HEK293 (cell line): Measurements from ENCODE around the gene ILRUN.

ENCODE experiments used
- CTCF ChIA-PET: fragments of 350-600 bp; formaldehyde crosslinking; extraction: SDS; loops from one replicate; lab custom pipeline; 2021; ENCODE audit warnings: antibody characterized with exemption; lab: Yijun Ruan, JAX
- POLR2A ChIA-PET: fragments of 300-600 bp; formaldehyde crosslinking; extraction: SDS; loops from one replicate; lab custom pipeline; 2020; ENCODE audit warnings: antibody characterized with exemption, inconsistent platforms; lab: Yijun Ruan, JAX
- H3K27ac ChIP-seq: fragments of 200-500 bp; sonication (Bioruptor generic); 2 replicates; pipeline ENCODE4 v1.5.1; 2014; ENCODE audit warnings: low read depth, low read length, control low read depth, inconsistent platforms; ENCODE audit errors: extremely low read depth
- H3K36me3 ChIP-seq, 2 experiments: fragments of 200-500 bp in 1 of 2; sonication (Bioruptor generic) in 1 of 2; 1 replicate in 1 of 2; 2 replicates in 1 of 2; pipeline ENCODE4 v1.5.1; 2014 to 2017; ENCODE audit warnings: inconsistent platforms in 2 of 2, low read length in 2 of 2; ENCODE audit not compliant: control insufficient read depth in 2 of 2, insufficient read depth in 1 of 2
- H3K4me1 ChIP-seq: fragments of 200-500 bp; sonication (Bioruptor generic); 2 replicates; pipeline ENCODE4 v1.5.1; 2014; ENCODE audit warnings: mild to moderate bottlenecking, low read length, inconsistent platforms; ENCODE audit not compliant: control insufficient read depth, insufficient read depth
- H3K4me3 ChIP-seq: 2 replicates; pipeline ENCODE4 v1.5.1; 2011; ENCODE audit warnings: low read depth, mild to moderate bottlenecking, control low read depth, low read length, moderate library complexity
- H3K9me3 ChIP-seq: fragments of 200-500 bp; sonication (Bioruptor generic); 2 replicates; pipeline ENCODE4 v1.5.1; 2014; ENCODE audit warnings: low read depth, low read length, inconsistent platforms; ENCODE audit not compliant: control insufficient read depth, insufficient read depth
- ELK4 ChIP-seq: IDR thresholded peaks from 2 replicates; pipeline ENCODE4 v1.6.1; 2011; ENCODE audit warnings: mild to moderate bottlenecking, low read depth, low read length, borderline replicate concordance
- INSM2 ChIP-seq: fragments of 450-650 bp; formaldehyde crosslinking; IDR thresholded peaks from 2 replicates; pipeline ENCODE4 v1.5.1; 2016; ENCODE audit warnings: missing biosample characterization, missing genetic modification characterization
- KLF8 ChIP-seq: fragments of 450-650 bp; formaldehyde crosslinking; IDR thresholded peaks from 2 replicates; pipeline ENCODE4 v1.5.1; 2016; ENCODE audit warnings: missing biosample characterization, missing genetic modification characterization
- PRDM6 ChIP-seq: fragments of 450-650 bp; formaldehyde crosslinking; IDR thresholded peaks from 2 replicates; pipeline ENCODE4 v1.5.1; 2017; ENCODE audit warnings: missing biosample characterization, missing genetic modification characterization
- SALL2 ChIP-seq: fragments of 450-650 bp; formaldehyde crosslinking; IDR thresholded peaks from 2 replicates; pipeline ENCODE4 v1.5.0; 2017; ENCODE audit warnings: missing biosample characterization, mild to moderate bottlenecking, missing genetic modification characterization, borderline replicate concordance
- SP2 ChIP-seq: fragments of 450-650 bp; formaldehyde crosslinking; IDR thresholded peaks from 2 replicates; pipeline ENCODE4 v1.5.1; 2016; ENCODE audit warnings: missing biosample characterization, missing genetic modification characterization
- TSHZ1 ChIP-seq: fragments of 450-650 bp; formaldehyde crosslinking; IDR thresholded peaks from 2 replicates; pipeline ENCODE4 v1.5.1; 2016; ENCODE audit warnings: missing biosample characterization, missing genetic modification characterization, borderline replicate concordance
- ZBTB17 ChIP-seq: fragments of 450-650 bp; formaldehyde crosslinking; IDR thresholded peaks from 2 replicates; pipeline ENCODE4 v1.5.1; 2016; ENCODE audit warnings: missing biosample characterization, missing genetic modification characterization
- ZBTB48 ChIP-seq: fragments of 450-650 bp; formaldehyde crosslinking; IDR thresholded peaks from 2 replicates; pipeline ENCODE4 v1.5.1; 2016; ENCODE audit warnings: missing biosample characterization, missing genetic modification characterization
- ZFHX2 ChIP-seq: fragments of 450-650 bp; formaldehyde crosslinking; conservative IDR thresholded peaks from 2 replicates; pipeline ENCODE4 v1.5.1; 2016; ENCODE audit warnings: missing biosample characterization, missing genetic modification characterization
- ZNF121 ChIP-seq: fragments of 450-650 bp; formaldehyde crosslinking; IDR thresholded peaks from 2 replicates; pipeline ENCODE4 v1.5.1; 2016; ENCODE audit warnings: missing biosample characterization, missing genetic modification characterization
- ZNF155 ChIP-seq: fragments of 450-650 bp; formaldehyde crosslinking; IDR thresholded peaks from 2 replicates; pipeline ENCODE4 v1.5.1; 2016; ENCODE audit warnings: missing biosample characterization, missing genetic modification characterization
- ZNF18 ChIP-seq: fragments of 450-650 bp; formaldehyde crosslinking; IDR thresholded peaks from 2 replicates; pipeline ENCODE4 v1.5.1; 2016; ENCODE audit warnings: missing biosample characterization, missing genetic modification characterization
- ZNF184 ChIP-seq: fragments of 450-650 bp; IDR thresholded peaks from 2 replicates; pipeline ENCODE4 v1.5.1; 2018; ENCODE audit warnings: missing biosample characterization, mild to moderate bottlenecking, missing genetic modification characterization
- ZNF19 ChIP-seq: fragments of 450-650 bp; formaldehyde crosslinking; IDR thresholded peaks from 2 replicates; pipeline ENCODE4; 2016; ENCODE audit warnings: missing biosample characterization, missing genetic modification characterization, low read depth
- ZNF223 ChIP-seq: fragments of 450-650 bp; formaldehyde crosslinking; IDR thresholded peaks from 2 replicates; pipeline ENCODE4 v1.5.1; 2016; ENCODE audit warnings: missing biosample characterization, missing genetic modification characterization
- ZNF23 ChIP-seq: fragments of 450-650 bp; formaldehyde crosslinking; IDR thresholded peaks from 2 replicates; pipeline ENCODE4 v1.5.1; 2016; ENCODE audit warnings: missing biosample characterization, missing genetic modification characterization, borderline replicate concordance
- ZNF426 ChIP-seq: fragments of 450-650 bp; formaldehyde crosslinking; IDR thresholded peaks from 2 replicates; pipeline ENCODE4 v1.5.1; 2017; ENCODE audit warnings: missing biosample characterization, missing genetic modification characterization, mild to moderate bottlenecking, inconsistent platforms, moderate library complexity
- ZNF518A ChIP-seq: fragments of 450-650 bp; formaldehyde crosslinking; conservative IDR thresholded peaks from 2 replicates; pipeline ENCODE4 v1.5.1; 2016; ENCODE audit warnings: low read depth, missing biosample characterization, missing genetic modification characterization

ILRUN gene

GRCh38 chr6:34657037-34657306 is 39.6 kb downstream of the ILRUN start:
- Histone ChIP-seq H3K36me3 (peaks cover 13 to 16% of the 10 kb centered on the region in 2 experiments; a peak in 2 of 3 replicates), H3K4me1 (peaks cover 19% of the 10 kb centered on the region)
- TF ChIP-seq ZBTB17 (tag by site-specific recombination) = no peak
- TF ChIP-seq SP2 (tag by site-specific recombination) = no peak
- TF ChIP-seq ELK4 = no peak
- peak; percentile 62 for TF ChIP-seq PRDM6
- no peak for TF ChIP-seq ZNF184
- 0 out of 2 replicates have a peak, but pooled peaks have one; percentile 51 for TF ChIP-seq ZBTB48
- no peak for TF ChIP-seq ZNF19 (tag by site-specific recombination)
- no peak for TF ChIP-seq ZNF155
- no peak for TF ChIP-seq ZFHX2 (tag by site-specific recombination)
- no peak for TF ChIP-seq INSM2 (tag by site-specific recombination)
- TF ChIP-seq, all 188 proteins: peak for 2
- Histone ChIP-seq H3K27ac (peak overlapping the region; percentile 67), H3K9me3 (no peaks in the 10 kb centered on the region), H3K4me3 (peak overlapping the region; percentile 16; the same call in 1 of the 2 replicates)
- CTCF ChIA-PET = interaction anchor here (0.7 to 1.6 kb wide), 4 partner anchors 9 to 493 kb away, joined by 3 to 6 read pairs (median 4); no protein-coding TSS in a partner anchor
- POLR2A ChIA-PET = interaction anchor here (0.6 to 2.7 kb wide), 6 partner anchors 13 to 135 kb away, joined by 3 to 15 read pairs (median 4); partner anchors contain the start of genes BLTP3A, ILRUN and SNRPC

- Histone ChIP-seq H3K27ac (peak overlapping the region; percentile 67), H3K4me1 (peaks cover 19% of the 10 kb centered on the region), H3K4me3 (no peak overlapping the region), H3K9me3 (no peaks in the 10 kb centered on the region), H3K36me3 (peaks cover 13 to 16% of the 10 kb centered on the region in 2 experiments; a peak in 2 of 3 replicates)
- ChIA-PET CTCF (interaction anchor here (0.8 to 1.6 kb wide), 3 partner anchors 9 to 483 kb away, joined by 3 to 6 read pairs (median 5); no protein-coding TSS in a partner anchor), POLR2A (interaction anchor here (0.9 to 2.7 kb wide), 5 partner anchors 13 to 135 kb away, joined by 3 to 15 read pairs (median 4); partner anchors contain the start of genes BLTP3A, ILRUN and SNRPC)
- TF ChIP-seq SALL2 (tag by site-specific recombination) (no peak), ZNF121 (no peak), ZNF518A (tag by site-specific recombination) (0 out of 2 replicates have a peak, but pooled peaks have one; percentile 28), KLF8 (tag by site-specific recombination) (peak; percentile 85), TSHZ1 (peak; percentile 94), ZNF18 (no peak), ZNF23 (tag by site-specific recombination) (no peak), ZNF426 (no peak), ZNF223 (tag by site-specific recombination) (no peak)
Observed at GRCh38 chr6:34656378-34657036, 40.1 kb downstream of the ILRUN start.
